T-helper 1 cell treated with Interleukin-12 subunit alpha and Interleukin-12 subunit beta and Interleukin-4 antibody, amounts not matched to agents 30 μg/mL and 1 μg/mL, for 36 hours (primary cell): ENCODE measurements around the gene TSHZ1.

Source experiments
- H3K27ac Mint-ChIP-seq: one replicate; pipeline ENCODE4 v1.8.0; 2021; ENCODE audit warnings: mild to moderate bottlenecking, mixed read lengths
- H3K27me3 Mint-ChIP-seq: one replicate; pipeline ENCODE4 v1.8.0; 2021; ENCODE audit warnings: low read depth, mixed read lengths
- H3K36me3 Mint-ChIP-seq: one replicate; pipeline ENCODE4 v1.8.0; 2021; ENCODE audit warnings: low read depth, mixed read lengths
- H3K4me1 Mint-ChIP-seq: one replicate; pipeline ENCODE4 v1.8.0; 2021; ENCODE audit warnings: low read depth, mixed read lengths
- H3K4me3 Mint-ChIP-seq: one replicate; pipeline ENCODE4 v1.8.0; 2021; ENCODE audit warnings: mild to moderate bottlenecking, moderate library complexity, mixed read lengths
- H3K9me3 Mint-ChIP-seq: one replicate; pipeline ENCODE4 v1.8.0; 2021; ENCODE audit warnings: mixed read lengths

The TSHZ1 gene

DNA sequence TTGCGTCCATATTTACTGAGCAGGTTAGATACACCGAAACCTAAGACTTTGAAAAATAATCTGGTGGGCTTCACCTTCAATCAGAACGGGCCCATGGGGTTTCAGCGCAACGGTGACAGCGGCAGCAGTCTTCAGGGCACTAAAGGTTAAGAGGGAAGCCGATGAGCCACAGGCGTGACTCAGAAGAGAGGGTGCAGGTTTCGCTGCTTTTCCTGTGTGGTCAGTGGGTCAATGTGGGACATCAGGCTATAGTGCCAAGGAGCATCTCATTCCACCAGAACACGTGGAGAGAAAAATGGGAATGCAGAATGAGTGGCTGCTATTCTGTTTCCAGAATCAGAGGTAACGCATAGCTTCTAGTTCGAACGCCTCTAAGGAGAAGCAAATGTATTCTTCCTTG is 10.5 kb upstream of the TSHZ1 start:
- no peak overlapping the region for H3K27ac Mint-ChIP-seq
- peaks cover 12% of the 10 kb centered on the region for H3K27me3 Mint-ChIP-seq
- no peaks in the 10 kb centered on the region for H3K9me3 Mint-ChIP-seq
- peaks cover 4% of the 10 kb centered on the region for H3K4me1 Mint-ChIP-seq
- peaks cover 13% of the 10 kb centered on the region for H3K36me3 Mint-ChIP-seq
- no peak overlapping the region for H3K4me3 Mint-ChIP-seq

DNA sequence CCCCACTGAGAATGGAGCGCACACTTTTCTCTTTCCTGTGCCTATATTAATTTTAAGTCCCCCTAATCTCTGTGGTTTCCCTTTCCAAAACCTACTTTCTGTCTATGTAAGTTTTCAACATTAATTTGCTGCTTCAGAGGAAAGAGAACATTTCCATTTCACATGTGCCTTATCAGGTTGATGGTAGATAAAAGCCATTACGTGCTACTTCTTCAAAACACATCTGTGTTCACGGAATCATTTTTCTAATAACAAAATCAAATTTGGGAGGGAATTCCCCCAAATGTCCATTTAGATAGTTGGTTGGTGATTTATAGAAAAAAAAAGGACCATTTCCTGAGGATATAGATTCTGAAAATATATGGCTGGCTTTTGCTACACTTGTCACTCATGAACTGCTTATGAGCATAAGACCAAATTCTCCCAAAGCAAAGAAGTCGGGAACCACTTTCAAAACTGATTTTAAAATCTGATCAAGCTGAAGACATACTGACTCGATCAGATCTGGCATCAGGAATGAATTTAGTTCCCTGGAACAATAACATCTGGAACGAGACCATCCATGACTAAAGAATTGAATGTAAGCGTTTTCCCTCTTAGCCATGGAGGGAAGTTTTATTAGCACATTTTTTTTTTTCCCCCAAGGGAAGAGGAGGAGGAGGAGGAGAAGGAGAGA is 9.9 kb upstream of the TSHZ1 start:
- Mint-ChIP-seq H3K27me3 (peaks cover 19% of the 10 kb centered on the region), H3K4me3 (no peak overlapping the region), H3K4me1 (peaks cover 9% of the 10 kb centered on the region), H3K36me3 (peaks cover 16% of the 10 kb centered on the region), H3K27ac (no peak overlapping the region), H3K9me3 (no peaks in the 10 kb centered on the region)

DNA sequence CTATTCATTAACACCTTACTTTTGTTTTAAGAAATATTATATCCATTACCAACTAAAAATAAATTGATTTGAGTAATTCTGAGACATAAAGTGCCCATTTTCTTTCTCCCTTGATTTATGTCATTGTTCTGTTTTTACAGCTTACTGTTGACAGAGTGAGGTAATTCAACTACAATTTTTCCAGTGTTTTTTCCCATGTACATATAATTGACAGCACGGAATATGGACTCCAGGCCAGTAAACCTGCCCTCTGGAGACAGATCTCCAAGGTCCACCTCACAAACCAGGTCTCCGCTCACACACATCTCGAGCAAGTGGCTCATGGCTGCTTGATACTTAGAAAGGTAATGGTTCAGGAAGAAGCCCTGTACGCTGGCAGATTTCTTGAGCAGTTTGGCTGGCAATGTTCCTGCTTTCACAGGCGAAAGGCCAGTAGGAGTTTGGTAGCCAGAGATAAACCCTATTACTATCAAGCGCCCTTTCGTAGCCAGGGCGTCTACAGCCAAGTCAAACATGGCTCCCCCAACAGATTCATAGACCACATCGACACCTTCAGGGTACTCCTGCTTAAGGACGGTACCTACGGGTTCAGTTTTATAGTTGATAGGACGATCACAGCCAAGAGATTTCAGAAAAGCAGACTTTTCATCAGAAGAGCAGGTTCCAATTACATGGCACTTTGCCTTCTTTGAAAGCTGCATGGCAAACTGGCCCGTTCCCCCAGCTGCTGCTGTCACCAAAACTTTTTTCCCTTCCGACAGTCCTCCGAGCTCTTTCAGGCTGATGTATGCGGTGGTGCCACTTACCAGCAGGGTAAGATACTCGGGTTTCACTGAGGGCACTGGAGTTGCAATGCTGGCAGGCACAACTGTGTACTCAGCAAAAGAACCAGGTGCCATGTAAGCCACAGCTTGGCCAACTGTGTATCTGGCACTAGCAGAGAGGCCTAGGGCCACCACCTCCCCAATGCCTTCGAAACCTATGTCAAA is 9.0 kb upstream of the TSHZ1 start:
- no peak overlapping the region for H3K27ac Mint-ChIP-seq
- peaks cover 27% of the 10 kb centered on the region for H3K27me3 Mint-ChIP-seq
- H3K4me3 Mint-ChIP-seq, result no peak overlapping the region
- H3K9me3 Mint-ChIP-seq, result no peaks in the 10 kb centered on the region
- H3K4me1 Mint-ChIP-seq, result peaks cover 14% of the 10 kb centered on the region
- H3K36me3 Mint-ChIP-seq, result peaks cover 21% of the 10 kb centered on the region

DNA sequence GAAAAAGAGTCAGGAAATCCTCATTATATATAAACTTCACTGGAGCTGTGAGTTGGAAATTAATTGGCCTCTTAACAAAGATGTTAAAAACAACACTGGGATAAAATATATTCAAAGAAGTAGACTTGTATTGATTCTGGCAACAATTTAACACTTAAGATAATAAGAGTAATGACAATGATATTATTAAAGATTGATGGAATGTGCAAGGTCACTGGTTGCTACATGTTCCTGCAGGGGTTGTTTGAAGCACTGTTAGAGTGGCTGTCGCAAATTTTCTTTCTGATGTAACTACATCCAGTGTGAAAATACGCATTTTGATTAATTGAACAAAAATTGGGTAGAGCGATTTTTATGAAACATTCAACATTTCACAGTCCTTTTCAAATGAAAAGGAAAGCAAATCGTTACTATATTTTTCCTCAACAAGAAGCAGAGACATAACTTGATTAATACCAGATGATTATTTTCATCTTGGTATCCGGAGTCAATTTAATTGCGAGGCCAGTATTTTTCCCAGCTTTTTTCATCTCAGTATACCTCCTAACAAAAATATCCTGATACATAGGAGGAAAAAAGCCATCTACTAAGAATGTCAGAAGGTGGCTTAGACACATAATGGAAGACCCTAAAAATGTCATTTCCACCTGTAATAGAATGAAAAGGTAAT is 7.8 kb upstream of the TSHZ1 start:
- no peak overlapping the region for H3K27ac Mint-ChIP-seq

DNA sequence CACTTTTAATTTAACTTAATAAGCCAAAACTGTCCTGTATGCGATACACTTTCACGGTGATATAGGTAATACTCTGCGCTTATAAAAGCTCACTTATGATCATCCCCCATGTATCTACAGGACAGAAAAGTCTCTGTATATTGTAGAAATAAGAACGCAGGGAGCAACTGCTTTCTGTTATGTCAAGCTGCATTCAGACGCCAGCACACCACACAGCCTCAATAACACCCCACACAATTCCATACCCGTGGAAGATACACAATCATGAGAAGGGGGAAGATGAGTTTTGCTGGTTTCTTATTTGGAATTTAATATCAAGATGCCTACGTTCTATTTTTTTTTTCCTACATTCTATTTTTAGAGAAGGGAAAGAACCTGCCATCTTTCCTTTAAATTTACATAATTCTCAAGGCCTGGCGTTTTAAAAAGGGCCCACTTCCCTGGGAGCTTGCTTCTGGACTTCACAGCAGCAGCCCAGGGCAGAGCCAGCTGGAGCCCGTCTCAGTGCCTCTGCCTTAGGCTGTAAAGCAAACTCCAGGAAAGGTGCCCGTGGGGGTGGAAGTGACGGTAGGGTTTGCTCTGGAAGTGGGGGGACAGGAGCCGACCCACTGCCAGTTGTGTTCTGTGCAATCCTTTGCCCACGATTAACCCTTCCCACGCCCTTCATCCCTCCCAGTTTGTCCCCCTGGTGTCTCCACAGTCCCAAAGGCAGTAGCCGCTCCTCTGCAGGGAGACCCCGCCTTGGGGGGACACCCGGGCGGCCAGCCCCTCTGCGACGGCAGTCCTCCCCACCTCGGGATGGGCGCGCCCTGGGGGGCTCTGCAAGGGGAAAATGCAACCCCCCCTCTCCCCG is 7.0 kb upstream of the TSHZ1 start:
- Mint-ChIP-seq H3K4me3 (no peak overlapping the region), H3K36me3 (peaks cover 31% of the 10 kb centered on the region), H3K9me3 (no peaks in the 10 kb centered on the region), H3K27me3 (peaks cover 41% of the 10 kb centered on the region), H3K27ac (no peak overlapping the region), H3K4me1 (peaks cover 25% of the 10 kb centered on the region)

More for the DNA sequence above, 7.8 kb upstream of the TSHZ1 start:
- H3K27me3 Mint-ChIP-seq, result peaks cover 40% of the 10 kb centered on the region
- no peaks in the 10 kb centered on the region for H3K9me3 Mint-ChIP-seq
- peaks cover 23% of the 10 kb centered on the region for H3K4me1 Mint-ChIP-seq
- H3K36me3 Mint-ChIP-seq, result peaks cover 28% of the 10 kb centered on the region
- no peak overlapping the region for H3K4me3 Mint-ChIP-seq

DNA sequence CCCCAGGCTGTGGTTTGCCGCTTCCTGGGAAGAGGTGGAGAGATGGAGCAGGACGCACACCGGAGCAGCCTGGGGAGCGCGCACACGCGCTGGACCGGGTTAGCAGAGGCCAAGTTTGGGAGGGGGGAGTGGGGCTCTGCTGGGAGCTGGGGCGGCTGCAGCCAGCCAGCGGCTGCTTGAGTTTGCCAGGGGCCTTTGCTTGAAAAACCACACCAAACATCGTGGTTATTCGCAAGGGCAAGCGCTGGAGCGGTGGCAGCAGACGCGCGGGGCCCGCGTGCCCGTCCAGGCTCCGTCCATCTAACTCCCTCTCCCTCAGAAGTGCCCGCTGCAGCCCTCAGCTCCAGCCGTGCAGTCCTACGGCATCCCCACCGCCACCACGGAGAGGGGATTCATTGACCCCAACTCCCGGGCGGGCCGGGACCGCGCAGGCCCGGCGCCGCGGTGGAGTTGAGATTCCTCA is 6.3 kb upstream of the TSHZ1 start:
- Mint-ChIP-seq H3K4me3 (no peak overlapping the region), H3K27ac (no peak overlapping the region), H3K9me3 (no peaks in the 10 kb centered on the region), H3K4me1 (peaks cover 25% of the 10 kb centered on the region), H3K36me3 (peaks cover 31% of the 10 kb centered on the region), H3K27me3 (peaks cover 41% of the 10 kb centered on the region)

DNA sequence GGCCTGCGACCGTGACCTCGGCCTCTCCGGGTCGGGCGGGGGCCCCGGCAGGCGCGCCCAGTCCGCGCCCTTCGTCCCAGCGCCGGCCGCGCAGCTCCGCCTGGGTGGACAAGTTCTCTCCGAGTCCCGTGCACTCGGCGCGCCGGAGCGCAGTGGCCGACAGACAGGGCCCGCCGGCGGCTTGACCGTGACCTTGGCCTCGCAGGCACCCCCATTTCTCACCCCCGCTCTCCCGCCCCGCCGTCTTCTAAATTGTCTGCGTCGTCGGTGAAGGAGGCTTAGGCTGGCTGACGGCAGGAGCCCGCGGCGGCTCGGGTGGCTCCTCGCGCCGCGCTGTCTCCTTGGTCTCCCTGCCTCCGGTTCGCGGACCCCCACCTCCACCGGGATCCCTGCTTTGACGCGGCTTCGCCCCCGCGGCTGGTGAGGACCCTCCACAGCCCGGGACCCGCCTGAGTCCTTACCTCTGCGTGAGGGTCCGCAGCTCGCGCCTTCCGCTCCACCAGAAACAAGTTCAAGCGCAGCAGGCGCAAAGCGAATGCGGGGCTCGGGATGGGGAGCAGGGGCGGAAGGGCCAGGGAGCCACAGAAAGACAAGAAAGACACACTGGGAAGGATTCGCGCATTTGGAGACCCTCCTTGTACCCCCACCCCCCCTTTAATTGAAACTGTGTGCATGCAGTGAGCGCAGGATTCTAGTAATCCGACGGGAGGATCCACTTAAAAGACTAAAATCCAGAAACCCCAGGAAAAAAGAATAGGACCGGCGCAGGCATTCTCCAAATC is 5.7 kb upstream of the TSHZ1 start:
- Mint-ChIP-seq H3K4me3 (peak overlapping the region; percentile 37), H3K36me3 (peaks cover 30% of the 10 kb centered on the region), H3K4me1 (peaks cover 28% of the 10 kb centered on the region), H3K9me3 (no peaks in the 10 kb centered on the region), H3K27me3 (peaks cover 41% of the 10 kb centered on the region), H3K27ac (no peak overlapping the region)

DNA sequence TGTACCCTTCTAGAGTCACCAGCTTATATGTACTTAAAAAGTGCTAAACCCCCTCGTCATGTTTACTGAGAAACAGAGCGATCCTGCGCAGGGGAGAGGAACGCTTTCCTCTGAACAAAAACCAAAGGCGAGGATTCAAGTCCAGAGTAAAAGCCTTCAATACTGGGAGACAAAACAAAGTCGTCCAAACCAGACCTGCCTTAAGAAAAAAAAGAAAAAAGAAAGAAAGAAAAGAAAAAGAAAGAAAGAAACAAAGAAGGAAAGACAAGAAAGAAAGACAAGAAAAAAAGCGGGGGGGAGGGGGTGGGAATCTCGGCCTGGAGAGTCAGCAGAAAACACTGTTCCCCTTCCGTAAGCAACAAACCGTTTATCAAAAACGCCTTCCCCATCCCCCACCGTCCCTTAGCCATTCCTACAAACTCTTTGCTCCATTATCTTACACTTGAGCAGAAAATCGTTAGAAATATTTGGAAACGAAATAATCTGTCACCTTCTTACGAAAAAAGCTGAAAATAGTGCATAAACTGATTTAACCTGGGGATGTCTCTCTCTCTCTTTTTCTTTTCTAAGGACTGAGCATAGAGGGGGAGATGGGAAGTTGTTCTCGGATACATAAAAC is 5.0 kb upstream of the TSHZ1 start:
- H3K27ac Mint-ChIP-seq, result no peak overlapping the region
- H3K4me3 Mint-ChIP-seq, result peak overlapping the region; percentile 19

DNA sequence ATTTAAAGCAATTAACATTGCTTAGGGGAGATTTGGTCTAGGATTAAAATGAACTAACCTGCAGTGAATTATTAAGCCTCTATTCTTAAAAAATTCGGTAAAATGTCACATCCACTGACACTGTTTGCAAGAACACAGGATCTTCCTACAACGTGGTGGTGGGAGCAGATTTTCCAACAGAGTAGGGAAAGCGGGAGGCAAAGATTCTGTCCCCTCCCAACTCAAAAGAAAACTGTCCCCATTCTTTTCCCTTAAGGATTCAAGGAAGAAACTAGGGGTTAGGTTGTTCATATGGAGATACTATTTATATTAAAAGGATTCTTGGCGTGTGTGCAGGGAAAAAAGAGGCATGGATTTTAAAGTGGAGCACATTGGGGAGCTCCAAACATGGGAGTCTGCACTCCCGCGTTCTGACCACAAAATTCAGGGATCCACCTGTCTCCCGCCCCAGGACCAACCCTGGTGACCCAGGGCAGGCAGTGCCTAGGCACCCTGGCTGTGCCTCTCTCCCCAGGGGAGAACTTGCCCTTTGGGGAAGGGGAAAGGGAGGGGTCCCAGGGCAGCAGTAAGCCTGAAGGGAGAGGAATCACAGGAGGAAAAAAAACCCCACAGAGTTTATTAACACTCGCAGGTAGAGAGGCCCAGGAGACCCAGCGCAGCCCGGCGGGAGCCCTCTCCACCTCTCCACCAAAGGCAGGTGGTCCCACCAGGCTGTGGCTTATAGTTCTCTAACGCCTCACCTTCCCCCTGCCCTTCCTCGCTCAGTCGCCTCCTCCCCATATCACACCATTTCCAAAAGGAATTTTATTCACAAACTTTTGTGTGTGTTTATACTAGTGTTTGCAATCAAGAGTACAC is 3.9 kb upstream of the TSHZ1 start:
- Mint-ChIP-seq H3K9me3 (no peaks in the 10 kb centered on the region), H3K27me3 (peaks cover 41% of the 10 kb centered on the region), H3K4me3 (peak overlapping the region; percentile 95), H3K4me1 (peaks cover 32% of the 10 kb centered on the region), H3K27ac (no peak overlapping the region), H3K36me3 (peaks cover 25% of the 10 kb centered on the region)

More for the DNA sequence above, 5.0 kb upstream of the TSHZ1 start:
- peaks cover 32% of the 10 kb centered on the region for H3K4me1 Mint-ChIP-seq
- peaks cover 41% of the 10 kb centered on the region for H3K27me3 Mint-ChIP-seq
- H3K36me3 Mint-ChIP-seq, result peaks cover 28% of the 10 kb centered on the region
- no peaks in the 10 kb centered on the region for H3K9me3 Mint-ChIP-seq

DNA sequence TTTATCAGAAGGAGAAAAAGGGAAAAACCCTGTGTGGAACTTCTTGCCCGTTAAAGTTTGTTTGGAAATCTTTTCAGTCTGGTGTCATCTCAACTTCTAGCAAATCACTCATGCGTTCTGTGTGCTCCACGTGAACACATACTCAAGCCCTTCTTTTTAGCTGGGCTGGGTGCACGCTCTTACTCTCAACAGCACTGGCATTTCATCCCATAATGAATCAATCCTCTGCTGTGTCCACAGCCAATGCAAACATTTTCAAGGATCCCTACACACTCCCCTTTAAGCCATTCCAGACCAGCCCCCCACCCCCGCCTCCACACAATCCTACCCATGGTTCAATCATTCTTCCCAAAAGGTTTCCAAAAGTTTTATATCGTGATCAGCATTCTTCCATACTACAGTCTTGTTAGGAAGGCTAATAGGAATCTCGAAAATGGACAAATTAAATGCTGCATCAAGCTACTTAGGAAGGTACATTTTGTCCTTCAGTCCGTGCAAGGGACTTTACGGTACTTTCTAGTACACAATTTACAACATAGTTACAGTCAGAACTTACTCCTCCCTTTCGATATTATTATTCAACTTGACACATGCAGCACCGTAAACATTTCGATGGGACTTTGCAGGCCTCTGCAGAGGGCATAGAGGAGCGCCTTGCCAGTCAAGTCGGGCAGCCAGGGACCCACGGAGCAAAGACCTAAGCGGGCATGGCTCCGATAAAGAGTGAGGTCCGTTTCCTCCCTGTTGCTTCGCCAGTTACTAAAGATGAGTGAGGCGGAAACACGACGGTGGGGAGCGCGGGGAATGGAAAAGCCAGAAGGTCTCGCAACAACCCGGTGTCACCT is 3.1 kb upstream of the TSHZ1 start:
- Mint-ChIP-seq H3K36me3 (peaks cover 25% of the 10 kb centered on the region), H3K9me3 (no peaks in the 10 kb centered on the region), H3K4me1 (peaks cover 34% of the 10 kb centered on the region), H3K4me3 (peak overlapping the region; percentile 95), H3K27ac (peak overlapping the region; percentile 90), H3K27me3 (peaks cover 42% of the 10 kb centered on the region)

DNA sequence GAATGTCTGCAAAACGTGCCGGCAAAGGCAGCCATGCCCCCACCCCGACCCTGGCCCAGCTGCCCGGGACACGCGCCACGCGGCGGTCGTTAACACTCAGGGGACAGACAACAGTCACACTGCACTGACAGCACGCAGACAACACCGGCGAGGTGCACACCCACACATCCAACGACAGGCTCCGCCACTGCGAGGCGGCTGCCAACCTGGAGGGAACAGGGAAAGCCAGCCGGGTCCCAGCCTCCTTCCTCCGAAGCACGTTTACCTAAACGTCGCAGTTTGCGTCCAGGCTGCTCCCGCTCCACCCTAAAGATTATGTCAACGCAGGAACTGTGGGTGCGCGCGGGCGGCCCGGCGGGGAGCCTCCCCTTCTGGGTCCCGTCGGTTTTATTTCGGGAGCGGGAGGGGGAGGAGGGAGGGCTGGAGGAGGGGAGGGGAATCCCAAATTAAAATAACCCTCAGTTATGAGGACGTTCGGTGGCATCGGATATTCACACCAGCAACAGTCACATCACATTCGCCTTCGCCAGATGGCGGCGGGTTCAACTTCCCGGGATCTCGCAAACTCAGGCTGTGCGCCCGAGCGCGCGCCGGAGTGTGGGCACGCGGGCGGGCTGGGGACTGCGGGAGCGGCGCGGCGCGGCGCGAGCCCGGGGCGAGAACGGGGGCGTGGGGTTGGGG is 2.3 kb upstream of the TSHZ1 start:
- H3K27me3 Mint-ChIP-seq, result peaks cover 39% of the 10 kb centered on the region
- peak overlapping the region; percentile 95 for H3K4me3 Mint-ChIP-seq
- H3K27ac Mint-ChIP-seq, result peak overlapping the region; percentile 90
- H3K36me3 Mint-ChIP-seq, result peaks cover 22% of the 10 kb centered on the region
- no peaks in the 10 kb centered on the region for H3K9me3 Mint-ChIP-seq
- H3K4me1 Mint-ChIP-seq, result peaks cover 39% of the 10 kb centered on the region
